ENCODE results near the gene MARK1. TPM values are rescaled to one million over a fixed set of nuclear protein-coding genes. Genes with fewer than 3 reads are reported as not detected.
"Not testable (repeated sequence)": the region's sequence is repeated elsewhere in the genome, so short reads cannot be mapped to it uniquely, and the experiment has no call there.

The MARK1 gene
- total RNA-seq, 4 donors from 2014 or later = 1.3 to 2.7 (median 1.9) TPM

GRCh38 chr1:220682901-220683576, 155.1 kb downstream of the MARK1 start:
- DNase-seq = no peak
- TF ChIP-seq CTCF (IDR thresholded peaks at IDR 0.05 in 4 of 5, conservative IDR thresholded peaks at IDR 0.05 in 1 of 5) (no peak), POLR2A (IDR thresholded peaks at IDR 0.05) (no peak)
- no peak for ATAC-seq
- no peaks in the 10 kb centered on the region for H3K9me3 ChIP-seq
- H3K4me1 ChIP-seq = peaks cover 0 to 5% of the 10 kb centered on the region in 2 donors
- H3K4me3 ChIP-seq = no peak overlapping the region
- in situ Hi-C loops (cut with MboI; ENCODE audit: low sequenced_read_pairs in 4 of 4) (loop anchor here (10.0 kb wide), 2 partner anchors 52 to 92 kb away; no protein-coding TSS in a partner anchor), intact Hi-C loops (cut with DNase I; ENCODE audit: low total_unique reads) (no loop called here)
- no peaks in the 10 kb centered on the region for H3K27me3 ChIP-seq
- H3K36me3 ChIP-seq = no peaks in the 10 kb centered on the region
- no peak overlapping the region for H3K27ac ChIP-seq

DNA sequence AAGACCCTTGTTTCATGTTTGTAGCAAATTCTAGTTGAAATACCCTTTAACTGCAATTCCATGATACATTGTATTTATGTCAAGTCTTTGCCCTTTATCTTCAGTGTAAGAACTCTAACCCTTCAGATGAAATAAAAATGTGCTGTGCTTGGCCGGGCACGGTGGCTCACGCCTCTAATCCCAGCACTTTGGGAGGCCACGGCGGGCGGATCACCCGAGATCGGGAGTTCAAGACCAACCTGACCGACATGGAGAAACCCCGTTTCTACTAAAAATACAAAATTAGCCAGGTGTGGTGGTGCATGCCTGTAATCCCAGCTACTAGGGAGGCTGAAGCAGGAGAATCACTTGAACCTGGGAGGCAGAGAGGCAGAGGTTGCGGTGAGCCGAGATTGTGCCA, 155.8 kb downstream of the MARK1 start:
- H3K36me3 ChIP-seq; ATAC-seq; H3K4me3 ChIP-seq; H3K4me1 ChIP-seq; H3K27ac ChIP-seq; H3K27me3 ChIP-seq; intact Hi-C loops (cut with DNase I; ENCODE audit: low total_unique reads); H3K9me3 ChIP-seq; DNase-seq: not testable (repeated sequence)
- in situ Hi-C loops (cut with MboI; ENCODE audit: low sequenced_read_pairs in 4 of 4) = loop anchor here (10.0 kb wide), 2 partner anchors 51 to 91 kb away; no protein-coding TSS in a partner anchor

GRCh38 chr1:220684890-220685289, 157.0 kb downstream of the MARK1 start:
- intact Hi-C loops (cut with DNase I; ENCODE audit: low total_unique reads) (no loop called here), in situ Hi-C loops (cut with MboI; ENCODE audit: low sequenced_read_pairs in 4 of 4) (loop anchor here (5.0 to 10.0 kb wide), 3 partner anchors 50 to 92 kb away; no protein-coding TSS in a partner anchor)
- Histone ChIP-seq H3K4me3 (no peak overlapping the region), H3K36me3 (no peaks in the 10 kb centered on the region), H3K9me3 (no peaks in the 10 kb centered on the region), H3K4me1 (peaks cover 0 to 10% of the 10 kb centered on the region in 2 donors), H3K27me3 (no peaks in the 10 kb centered on the region), H3K27ac (no peak overlapping the region)
- TF ChIP-seq POLR2A (IDR thresholded peaks at IDR 0.05) (no peak), CTCF (IDR thresholded peaks at IDR 0.05 in 4 of 5, conservative IDR thresholded peaks at IDR 0.05 in 1 of 5) (no peak)
- no peak for DNase-seq
- ATAC-seq = no peak

DNA sequence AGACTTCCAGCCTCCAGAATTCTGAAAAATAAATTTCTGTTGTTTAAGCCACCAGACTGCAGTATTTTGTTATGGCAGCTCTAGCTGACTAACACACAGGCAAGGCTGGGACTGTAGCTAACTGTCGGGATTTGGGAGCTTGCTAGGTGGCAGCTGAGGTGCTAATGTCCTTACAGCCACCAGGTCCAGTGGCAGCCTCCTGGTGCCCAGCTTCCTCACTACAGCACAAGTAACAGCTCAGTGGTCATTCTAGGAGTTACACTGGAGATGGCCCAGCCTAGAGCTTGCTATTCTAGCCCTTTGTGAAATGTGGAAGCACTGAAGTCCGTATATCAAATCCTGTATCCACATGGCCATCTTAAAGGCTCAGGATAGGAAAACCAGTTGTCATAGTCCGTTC, 157.9 kb downstream of the MARK1 start:
- Histone ChIP-seq H3K27me3 (no peaks in the 10 kb centered on the region), H3K36me3 (no peaks in the 10 kb centered on the region), H3K4me3 (no peak overlapping the region), H3K27ac (no peak overlapping the region), H3K4me1 (peaks cover 0 to 8% of the 10 kb centered on the region in 2 donors), H3K9me3 (no peaks in the 10 kb centered on the region)
- no peak for ATAC-seq
- DNase-seq = no peak
- intact Hi-C loops (cut with DNase I; ENCODE audit: low total_unique reads) (no loop called here), in situ Hi-C loops (cut with MboI; ENCODE audit: low sequenced_read_pairs in 4 of 4) (loop anchor here (5.0 to 10.0 kb wide), 3 partner anchors 49 to 91 kb away; no protein-coding TSS in a partner anchor)
- TF ChIP-seq CTCF (IDR thresholded peaks at IDR 0.05 in 4 of 5, conservative IDR thresholded peaks at IDR 0.05 in 1 of 5) (no peak), POLR2A (IDR thresholded peaks at IDR 0.05) (no peak)

- Histone ChIP-seq H3K4me1 (peaks cover 0 to 10% of the 10 kb centered on the region in 2 donors), H3K27ac (no peak overlapping the region), H3K36me3 (no peaks in the 10 kb centered on the region), H3K27me3 (no peaks in the 10 kb centered on the region), H3K4me3 (no peak overlapping the region), H3K9me3 (no peaks in the 10 kb centered on the region)
- ATAC-seq = no peak
- in situ Hi-C loops (cut with MboI; ENCODE audit: low sequenced_read_pairs in 4 of 4) = loop anchor here (5.0 to 10.0 kb wide), 3 partner anchors 47 to 89 kb away; no protein-coding TSS in a partner anchor
- intact Hi-C loops (cut with DNase I; ENCODE audit: low total_unique reads) = no loop called here
- TF ChIP-seq CTCF (IDR thresholded peaks at IDR 0.05 in 4 of 5, conservative IDR thresholded peaks at IDR 0.05 in 1 of 5) = no peak
- TF ChIP-seq POLR2A (IDR thresholded peaks at IDR 0.05) = no peak
- DNase-seq = no peak
Measured at GRCh38 chr1:220687809-220688208, 159.9 kb downstream of the MARK1 start.
